ENCODE results near the gene CEACAM1.

- TF ChIP-seq BRF2 (IDR thresholded peaks at IDR 0.05; ENCODE audit: borderline replicate concordance, insufficient read depth, insufficient read length) (no peak), PKNOX1 (IDR thresholded peaks at IDR 0.05) (no peak)
Observed at GRCh38 chr19:42577016-42577415, 48.7 kb upstream of the CEACAM1 start.

Data from K562 (cell line).